Peyer's patch (tissue), 4 donors: ENCODE data around the gene CALD1.

Experiments
- POLR2A ChIP-seq, 2 donors: fragments of 450-650 bp; IDR thresholded peaks; one replicate each; pipeline ENCODE4 v1.5.1; 2017; ENCODE audit warnings: antibody characterized with exemption in 2 of 2, mild to moderate bottlenecking in 2 of 2, moderate library complexity in 2 of 2
- TF ChIP-seq, protein P1 (sequence below), 6 experiments: fragments of 450-650 bp in 4 of 6; fragments of 200-600 bp in 2 of 6; sonication (generic) in 1 of 6; IDR thresholded peaks; one replicate each; pipeline ENCODE4 v1.5.1; 2017 to 2019; ENCODE audit warnings: antibody characterized with exemption in 6 of 6, mild to moderate bottlenecking in 3 of 6, moderate library complexity in 1 of 6

DNA sequence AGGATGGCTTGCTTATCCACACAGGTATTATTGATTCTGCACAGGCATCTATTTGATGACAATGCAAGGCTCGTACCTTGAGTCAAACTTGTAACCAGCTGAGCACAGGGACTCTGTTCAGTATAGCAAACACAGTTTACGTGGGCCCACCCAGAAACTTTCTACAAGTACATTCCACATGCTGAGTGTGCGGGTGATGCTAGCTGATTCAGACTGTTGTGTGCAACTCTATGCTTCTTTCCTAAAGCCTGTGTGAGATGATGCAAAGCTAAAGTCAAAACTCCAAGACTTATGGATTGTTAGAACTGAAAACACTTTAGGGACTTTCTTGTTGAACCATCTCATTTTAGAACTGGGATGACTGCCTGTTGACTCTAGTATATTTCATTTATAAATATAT is 21.5 kb upstream of the CALD1 start:
- TF ChIP-seq, protein P1, sequence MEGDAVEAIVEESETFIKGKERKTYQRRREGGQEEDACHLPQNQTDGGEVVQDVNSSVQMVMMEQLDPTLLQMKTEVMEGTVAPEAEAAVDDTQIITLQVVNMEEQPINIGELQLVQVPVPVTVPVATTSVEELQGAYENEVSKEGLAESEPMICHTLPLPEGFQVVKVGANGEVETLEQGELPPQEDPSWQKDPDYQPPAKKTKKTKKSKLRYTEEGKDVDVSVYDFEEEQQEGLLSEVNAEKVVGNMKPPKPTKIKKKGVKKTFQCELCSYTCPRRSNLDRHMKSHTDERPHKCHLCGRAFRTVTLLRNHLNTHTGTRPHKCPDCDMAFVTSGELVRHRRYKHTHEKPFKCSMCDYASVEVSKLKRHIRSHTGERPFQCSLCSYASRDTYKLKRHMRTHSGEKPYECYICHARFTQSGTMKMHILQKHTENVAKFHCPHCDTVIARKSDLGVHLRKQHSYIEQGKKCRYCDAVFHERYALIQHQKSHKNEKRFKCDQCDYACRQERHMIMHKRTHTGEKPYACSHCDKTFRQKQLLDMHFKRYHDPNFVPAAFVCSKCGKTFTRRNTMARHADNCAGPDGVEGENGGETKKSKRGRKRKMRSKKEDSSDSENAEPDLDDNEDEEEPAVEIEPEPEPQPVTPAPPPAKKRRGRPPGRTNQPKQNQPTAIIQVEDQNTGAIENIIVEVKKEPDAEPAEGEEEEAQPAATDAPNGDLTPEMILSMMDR (IDR thresholded peaks at IDR 0.05) = no peak
- no peak for TF ChIP-seq POLR2A (IDR thresholded peaks at IDR 0.05)
